ENCODE measurements around the gene ZCCHC7. TPM values are rescaled to one million over a fixed set of nuclear protein-coding genes. Genes with fewer than 3 reads are reported as not detected.
A peak's percentile ranks its signal among the peaks of the same experiment; 100 is the strongest.

The ZCCHC7 gene
- total and polyA plus RNA-seq, 9 of the 15 experiments (the other 6 are each of a cell fraction or from before 2014, with no cell fraction given), result 34.1 to 68.9 (median 48.8) TPM

GRCh38 chr9:37197158-37198038 is 77.0 kb downstream of the ZCCHC7 start:
- peak; percentile 98 for FAIRE-seq
- ChIA-PET POLR2A (interaction anchor here (0.6 to 2.3 kb wide), 11 partner anchors 8 to 100 kb away, joined by 3 to 16 read pairs (median 3); partner anchors contain the start of gene ZCCHC7), CTCF (ENCODE audit: low intra/inter-chr PET ratio) (no interaction called here)
- H3K4me1 ChIP-seq (replicated peaks in 1 of 2; ENCODE audit: control insufficient read depth in 2 of 2, insufficient read depth in 2 of 2, low read length in 2 of 2), result peaks cover 23 to 65% of the 10 kb centered on the region in 2 experiments
- ATAC-seq, result peak; percentile 83
- BruUV-seq (replicated peaks), result no TSS peak
- H2AFZ ChIP-seq (ENCODE audit: low read depth, low read length), result no peak overlapping the region
- 18% methylated on average over 4 of the region's 4 CpGs for WGBS (ENCODE audit: insufficient coverage, low coverage, missing lambda C conversion rate)
- no peaks in the 10 kb centered on the region for H3K9me3 ChIP-seq (replicated peaks; ENCODE audit: control insufficient read depth, insufficient read depth, low read depth, low read length)
- H3K4me3 ChIP-seq, result peak overlapping the region; percentile 5; the same call in 1 of the 2 replicates
- intact Hi-C loops (cut with micrococcal nuclease) (loop anchor here (5.0 to 10.0 kb wide), 4 partner anchors 50 to 187 kb away; no protein-coding TSS in a partner anchor), in situ Hi-C loops (cut with MboI) (no loop called here)
- no peaks in the 10 kb centered on the region for H3K9me1 ChIP-seq (ENCODE audit: control insufficient read depth, insufficient read depth, low read length)
- H3K27me3 ChIP-seq (ENCODE audit: control insufficient read depth in 2 of 2, insufficient read depth in 2 of 2, low read length in 2 of 2), result no peaks in the 10 kb centered on the region
- peak overlapping the region; percentile 62 for H3K27ac ChIP-seq (ENCODE audit: extremely low read depth, low read depth, low read length)
- H3K79me2 ChIP-seq (ENCODE audit: control insufficient read depth, insufficient read depth, low read length), result peaks cover 84% of the 10 kb centered on the region
- H3K4me2 ChIP-seq (ENCODE audit: insufficient read depth, low read length), result peak overlapping the region; percentile 72
- peaks cover 14% of the 10 kb centered on the region for H3K36me3 ChIP-seq (ENCODE audit: control insufficient read depth, insufficient read depth, low read length)
- peak overlapping the region in 1 of 2 experiments; percentile 11; a peak in 1 of 4 replicates for H3K9ac ChIP-seq (ENCODE audit: insufficient read depth in 1 of 2, low read depth in 2 of 2, low read length in 2 of 2)
- peak; percentile 82 to 96 (median 90) for DNase-seq (ENCODE audit: extremely low read depth in 1 of 4, low spot score in 3 of 4)
- H4K20me1 ChIP-seq (replicated peaks; ENCODE audit: control insufficient read depth, insufficient read depth, low read length), result no peaks in the 10 kb centered on the region
- TF ChIP-seq, protein P1, sequence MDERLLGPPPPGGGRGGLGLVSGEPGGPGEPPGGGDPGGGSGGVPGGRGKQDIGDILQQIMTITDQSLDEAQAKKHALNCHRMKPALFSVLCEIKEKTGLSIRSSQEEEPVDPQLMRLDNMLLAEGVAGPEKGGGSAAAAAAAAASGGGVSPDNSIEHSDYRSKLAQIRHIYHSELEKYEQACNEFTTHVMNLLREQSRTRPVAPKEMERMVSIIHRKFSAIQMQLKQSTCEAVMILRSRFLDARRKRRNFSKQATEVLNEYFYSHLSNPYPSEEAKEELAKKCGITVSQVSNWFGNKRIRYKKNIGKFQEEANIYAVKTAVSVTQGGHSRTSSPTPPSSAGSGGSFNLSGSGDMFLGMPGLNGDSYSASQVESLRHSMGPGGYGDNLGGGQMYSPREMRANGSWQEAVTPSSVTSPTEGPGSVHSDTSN (CRISPR knock-in tag; IDR thresholded peaks at IDR 0.05; ENCODE audit: low read depth), result no peak
- TF ChIP-seq, protein P1 (tag; conservative IDR thresholded peaks at IDR 0.05; ENCODE audit: low read depth), result peak; percentile 88
- TF ChIP-seq ELF2 (CRISPR knock-in tag; IDR thresholded peaks at IDR 0.05) (0 out of 2 replicates have a peak, but pooled peaks have one; percentile 28), EP400 (IDR thresholded peaks at IDR 0.05) (peak; percentile 73), TCF7L2 (IDR thresholded peaks at IDR 0.05; ENCODE audit: low read depth, low read length) (no peak), ZNF644 (tag; IDR thresholded peaks at IDR 0.05; ENCODE audit: low read depth) (peak; percentile 95), ZNF668 (CRISPR knock-in tag; IDR thresholded peaks at IDR 0.05) (no peak), MEF2D (tag; conservative IDR thresholded peaks at IDR 0.05; ENCODE audit: low read depth) (peak; percentile 86), ZNF766 (CRISPR knock-in tag; conservative IDR thresholded peaks at IDR 0.05) (peak; percentile 93), ZNF121 (CRISPR knock-in tag; conservative IDR thresholded peaks at IDR 0.05) (no peak), NR3C1 (CRISPR knock-in tag; IDR thresholded peaks at IDR 0.05) (no peak), NCOR1 (IDR thresholded peaks at IDR 0.05) (peak; percentile 99), MCM7 (IDR thresholded peaks at IDR 0.05) (no peak), FOXP1 (CRISPR knock-in tag; IDR thresholded peaks at IDR 0.05) (no peak), KAT8 (IDR thresholded peaks at IDR 0.05; ENCODE audit: low read depth) (no peak), MECOM (CRISPR knock-in tag; IDR thresholded peaks at IDR 0.05) (peak; percentile 38; the same call in 1 of the 2 replicates), CEBPB (tag; IDR thresholded peaks at IDR 0.05) (peak; percentile 99), ZNF175 (CRISPR knock-in tag; IDR thresholded peaks at IDR 0.05; ENCODE audit: low read depth) (peak; percentile 77; the same call in 1 of the 2 replicates), PCBP2 (IDR thresholded peaks at IDR 0.05; ENCODE audit: low read depth, low read length, poor library complexity, severe bottlenecking) (no peak), ZNF655 (CRISPR knock-in tag; IDR thresholded peaks at IDR 0.05) (no peak)
